Measurements from ENCODE around the gene TUBB3. TPM values are rescaled to one million over a fixed set of nuclear protein-coding genes. Genes with fewer than 3 reads are reported as not detected.
"Not testable (repeated sequence)": the region's sequence is repeated elsewhere in the genome, so short reads cannot be mapped to it uniquely, and the experiment has no call there.

The TUBB3 gene
- total RNA-seq, 2 experiments from 2014 or later = 1.1 to 1.6 TPM

GRCh38 chr16:89906140-89907025, 16.8 kb upstream of the TUBB3 start:
- H3K4me3 Mint-ChIP-seq = no peak overlapping the region
- no peaks in the 10 kb centered on the region for H3K27me3 Mint-ChIP-seq
- CTCF ChIA-PET = interaction anchor here (1.0 to 3.3 kb wide), 2 partner anchors 11 to 13 kb away, joined by 3 to 11 read pairs; partner anchors contain the start of gene MC1R
- no peak for DNase-seq
- POLR2A ChIA-PET = no interaction called here
- H3K36me3 Mint-ChIP-seq (ENCODE audit: low read depth) = peaks cover 32% of the 10 kb centered on the region
- H3K27ac Mint-ChIP-seq = no peak overlapping the region
- peaks cover 8% of the 10 kb centered on the region for H3K4me1 Mint-ChIP-seq
- no peaks in the 10 kb centered on the region for H3K9me3 Mint-ChIP-seq

DNA sequence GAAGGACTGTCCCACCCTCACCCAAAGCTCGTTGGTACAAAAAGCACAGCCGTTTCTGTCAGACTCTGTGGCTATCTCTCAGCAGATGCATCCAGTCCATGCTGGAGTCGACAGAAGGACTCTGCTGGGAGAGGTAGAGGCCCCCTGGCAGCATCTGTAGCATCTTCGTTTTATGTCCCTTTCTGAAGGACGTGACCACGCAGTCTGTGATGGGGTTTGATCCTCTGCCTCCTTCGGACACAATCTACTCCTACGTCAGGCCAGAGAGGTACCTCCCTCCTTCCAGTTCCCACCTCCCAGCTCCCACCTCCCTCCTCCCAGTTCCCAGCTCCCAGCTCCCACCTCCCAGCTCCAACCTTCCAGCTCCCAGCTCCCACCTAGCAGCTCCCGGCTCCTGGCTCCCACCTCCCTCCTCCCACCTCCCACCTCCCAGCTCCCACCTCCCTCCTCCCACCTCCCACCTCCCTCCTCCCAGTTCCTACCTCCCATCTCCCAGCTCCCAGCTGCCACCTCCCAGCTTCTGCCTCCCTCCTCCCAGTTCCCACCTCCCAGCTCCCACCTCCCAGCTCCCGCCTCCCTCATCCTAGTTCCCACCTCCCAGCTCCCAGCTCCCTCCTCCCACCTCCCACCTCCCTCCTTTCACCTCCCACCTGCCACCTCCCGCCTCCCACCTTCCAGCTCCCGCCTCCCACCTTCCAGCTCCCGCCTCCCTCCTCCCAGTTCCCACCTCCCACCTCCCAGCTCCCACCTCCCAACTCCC, 15.9 kb upstream of the TUBB3 start:
- POLR2A ChIA-PET = no interaction called here
- Mint-ChIP-seq H3K9me3 (no peaks in the 10 kb centered on the region), H3K27me3 (no peaks in the 10 kb centered on the region), H3K36me3 (ENCODE audit: low read depth) (peaks cover 32% of the 10 kb centered on the region), H3K4me1 (peaks cover 8% of the 10 kb centered on the region), H3K4me3 (no peak overlapping the region), H3K27ac (no peak overlapping the region)
- CTCF ChIA-PET = interaction anchor here (0.8 to 3.3 kb wide), 4 partner anchors 10 to 201 kb away, joined by 3 to 11 read pairs (median 3); partner anchors contain the start of gene MC1R
- DNase-seq = no peak

DNA sequence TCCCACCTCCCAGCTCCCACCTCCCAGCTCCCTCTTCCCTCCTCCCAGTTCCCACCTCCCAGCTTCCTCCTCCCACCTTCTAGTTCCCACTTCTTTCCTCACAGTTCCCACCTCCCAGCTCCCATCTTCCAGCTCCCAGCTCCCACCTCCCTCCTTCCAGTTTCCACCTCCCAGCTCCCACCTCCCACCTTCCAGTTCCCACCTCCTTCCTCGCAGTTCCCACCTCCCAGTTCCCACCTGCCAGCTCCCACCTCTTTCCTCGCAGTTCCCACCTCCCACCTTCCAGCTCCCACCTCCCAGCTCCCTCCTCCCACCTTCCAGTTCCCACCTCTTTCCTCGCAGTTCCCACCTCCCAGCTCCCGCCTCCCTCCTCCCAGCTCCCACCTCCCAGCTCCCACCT, 14.9 kb upstream of the TUBB3 start:
- ChIA-PET CTCF (interaction anchor here (0.7 to 3.3 kb wide), 4 partner anchors 10 to 202 kb away, joined by 3 to 11 read pairs (median 3); partner anchors contain the start of gene MC1R), POLR2A (interaction anchor here (0.6 kb wide), 1 partner anchor 10 kb away, joined by 3 read pairs; no protein-coding TSS in a partner anchor)
- peaks cover 35% of the 10 kb centered on the region for H3K36me3 Mint-ChIP-seq (ENCODE audit: low read depth)
- no peaks in the 10 kb centered on the region for H3K27me3 Mint-ChIP-seq
- H3K9me3 Mint-ChIP-seq = no peaks in the 10 kb centered on the region
- no peak overlapping the region for H3K4me3 Mint-ChIP-seq
- DNase-seq = no peak
- H3K4me1 Mint-ChIP-seq = peaks cover 8% of the 10 kb centered on the region
- H3K27ac Mint-ChIP-seq = no peak overlapping the region

DNA sequence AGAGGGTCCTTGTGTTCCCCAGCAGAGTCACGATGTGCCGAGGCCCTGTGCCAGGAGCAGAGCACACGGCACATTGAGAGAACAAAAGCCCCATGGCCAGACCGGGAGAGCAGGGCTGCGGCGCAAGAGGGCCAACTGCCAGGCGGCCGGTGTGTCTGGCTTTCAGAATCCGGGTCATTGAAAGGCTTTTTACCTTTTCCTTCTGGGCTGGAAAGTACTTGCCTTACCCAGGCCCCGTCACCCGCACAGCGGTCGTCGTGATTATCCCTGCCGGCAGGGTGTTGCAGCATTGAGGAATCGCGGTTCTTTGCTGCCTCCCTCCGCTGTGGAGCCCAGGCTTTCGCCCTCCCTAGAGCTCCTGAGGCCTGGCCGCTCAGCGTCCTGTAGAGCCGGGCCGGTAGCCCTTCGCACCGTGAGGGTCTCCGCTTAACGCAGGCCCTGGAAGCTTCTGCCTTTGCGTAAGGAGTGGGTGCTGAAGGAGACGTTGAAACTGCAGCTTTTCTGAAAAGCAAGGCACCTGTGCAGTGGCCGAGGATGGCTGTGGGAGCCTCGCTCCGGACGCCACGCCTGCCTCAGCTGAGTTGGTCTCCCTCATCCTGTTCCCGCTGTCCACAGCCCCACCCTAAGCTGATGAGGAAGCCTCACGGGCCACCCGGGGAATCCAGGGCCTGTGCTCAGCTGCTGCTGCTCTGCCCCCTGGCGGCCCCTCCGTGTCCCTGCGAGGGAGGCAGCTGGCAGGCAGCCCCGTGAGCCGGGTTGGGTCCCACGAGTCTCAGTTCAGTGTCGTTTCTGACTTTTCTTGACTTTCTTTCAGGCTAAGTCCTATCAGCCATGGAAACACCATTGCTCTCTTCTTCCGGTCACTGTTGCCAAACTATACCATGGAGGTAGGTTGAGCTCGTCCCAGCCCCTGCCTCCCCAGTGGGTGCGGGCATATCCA, 13.1 kb upstream of the TUBB3 start:
- peak; percentile 70 for DNase-seq
- H3K9me3 Mint-ChIP-seq = no peaks in the 10 kb centered on the region
- no peak overlapping the region for H3K4me3 Mint-ChIP-seq
- POLR2A ChIA-PET = interaction anchor here (0.6 to 0.8 kb wide), 2 partner anchors 37 to 124 kb away, joined by 3 to 5 read pairs; partner anchors contain the start of gene TCF25
- no peaks in the 10 kb centered on the region for H3K27me3 Mint-ChIP-seq
- H3K27ac Mint-ChIP-seq = no peak overlapping the region
- H3K4me1 Mint-ChIP-seq = peaks cover 8% of the 10 kb centered on the region
- H3K36me3 Mint-ChIP-seq (ENCODE audit: low read depth) = peaks cover 42% of the 10 kb centered on the region
- CTCF ChIA-PET = interaction anchor here (0.6 to 2.6 kb wide), 18 partner anchors 9 to 210 kb away, joined by 3 to 18 read pairs (median 4); partner anchors contain the start of genes MC1R and TUBB3

GRCh38 chr16:89910717-89911354, 12.3 kb upstream of the TUBB3 start:
- H3K9me3 Mint-ChIP-seq = no peaks in the 10 kb centered on the region
- H3K27me3 Mint-ChIP-seq = no peaks in the 10 kb centered on the region
- no peak for DNase-seq
- no peak overlapping the region for H3K27ac Mint-ChIP-seq
- peaks cover 8% of the 10 kb centered on the region for H3K4me1 Mint-ChIP-seq
- no peak overlapping the region for H3K4me3 Mint-ChIP-seq
- ChIA-PET CTCF (interaction anchor here (1.0 to 2.6 kb wide), 15 partner anchors 8 to 211 kb away, joined by 3 to 18 read pairs (median 6); partner anchors contain the start of genes MC1R and TUBB3), POLR2A (no interaction called here)
- peaks cover 39% of the 10 kb centered on the region for H3K36me3 Mint-ChIP-seq (ENCODE audit: low read depth)

DNA sequence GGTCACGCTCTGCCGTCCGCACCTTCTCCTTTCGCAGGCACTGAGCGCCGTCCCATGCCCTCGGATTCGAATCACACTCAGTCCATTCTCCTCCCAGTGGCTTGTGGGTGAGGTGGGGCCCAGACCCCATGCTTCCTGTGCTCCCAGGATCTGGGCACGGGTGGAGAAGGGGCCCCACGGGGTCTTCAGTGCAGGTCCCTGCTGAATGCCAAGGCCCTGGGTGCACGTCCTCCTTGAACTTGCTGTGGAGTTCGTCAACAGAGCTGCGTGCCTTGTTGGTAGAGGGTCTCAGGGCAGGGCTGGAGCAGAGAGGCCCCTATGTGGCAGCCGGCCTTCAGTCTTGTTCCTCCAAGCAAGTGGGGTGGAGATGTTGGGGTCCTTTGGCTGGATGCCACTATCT, 11.8 kb upstream of the TUBB3 start:
- Mint-ChIP-seq H3K4me1 (peaks cover 8% of the 10 kb centered on the region), H3K36me3 (ENCODE audit: low read depth) (peaks cover 34% of the 10 kb centered on the region), H3K27me3 (no peaks in the 10 kb centered on the region), H3K4me3 (no peak overlapping the region), H3K9me3 (no peaks in the 10 kb centered on the region), H3K27ac (no peak overlapping the region)
- ChIA-PET CTCF (interaction anchor here (1.1 to 2.6 kb wide), 5 partner anchors 8 to 205 kb away, joined by 3 to 18 read pairs (median 7); partner anchors contain the start of genes MC1R and TUBB3), POLR2A (no interaction called here)
- no peak for DNase-seq

GRCh38 chr16:89912143-89912542, 11.0 kb upstream of the TUBB3 start:
- ChIA-PET CTCF (no interaction called here), POLR2A (no interaction called here)
- H3K27me3 Mint-ChIP-seq = no peaks in the 10 kb centered on the region
- no peaks in the 10 kb centered on the region for H3K9me3 Mint-ChIP-seq
- H3K36me3 Mint-ChIP-seq (ENCODE audit: low read depth) = peaks cover 26% of the 10 kb centered on the region
- peaks cover 8% of the 10 kb centered on the region for H3K4me1 Mint-ChIP-seq
- no peak overlapping the region for H3K4me3 Mint-ChIP-seq
- H3K27ac Mint-ChIP-seq = no peak overlapping the region
- DNase-seq = no peak

- Mint-ChIP-seq H3K36me3 (ENCODE audit: low read depth) (peaks cover 26% of the 10 kb centered on the region), H3K4me1 (peaks cover 10% of the 10 kb centered on the region), H3K4me3 (no peak overlapping the region), H3K27ac (no peak overlapping the region), H3K9me3 (no peaks in the 10 kb centered on the region), H3K27me3 (peaks cover under 1% of the 10 kb centered on the region)
- no peak for DNase-seq
- ChIA-PET CTCF (interaction anchor here (1.0 kb wide), 1 partner anchor 12 kb away, joined by 4 read pairs; no protein-coding TSS in a partner anchor), POLR2A (no interaction called here)
Observed at GRCh38 chr16:89912627-89913026, 10.5 kb upstream of the TUBB3 start.

GRCh38 chr16:89913408-89914387, 9.4 kb upstream of the TUBB3 start:
- Mint-ChIP-seq H3K27me3 (peaks cover 4% of the 10 kb centered on the region), H3K36me3 (ENCODE audit: low read depth) (peaks cover 25% of the 10 kb centered on the region), H3K27ac (no peak overlapping the region), H3K9me3 (no peaks in the 10 kb centered on the region), H3K4me3 (no peak overlapping the region), H3K4me1 (peaks cover 19% of the 10 kb centered on the region)
- POLR2A ChIA-PET = no interaction called here
- CTCF ChIA-PET = interaction anchor here (0.6 to 1.0 kb wide), 2 partner anchors 11 to 35 kb away, joined by 3 to 4 read pairs; no protein-coding TSS in a partner anchor
- no peak for DNase-seq

- Mint-ChIP-seq H3K4me1 (peaks cover 26% of the 10 kb centered on the region), H3K36me3 (ENCODE audit: low read depth) (peaks cover 19% of the 10 kb centered on the region), H3K27me3 (peaks cover 11% of the 10 kb centered on the region)
- H3K4me3 Mint-ChIP-seq, DNase-seq, CTCF ChIA-PET, H3K27ac Mint-ChIP-seq, H3K9me3 Mint-ChIP-seq, POLR2A ChIA-PET: not testable (repeated sequence)
Observed at GRCh38 chr16:89914642-89915285, 8.4 kb upstream of the TUBB3 start.
